ENCODE data around the gene OR8G1.
"Not testable (repeated sequence)": the region's sequence is repeated elsewhere in the genome, so short reads cannot be mapped to it uniquely, and the experiment has no call there.

OR8G1 gene, protein sequence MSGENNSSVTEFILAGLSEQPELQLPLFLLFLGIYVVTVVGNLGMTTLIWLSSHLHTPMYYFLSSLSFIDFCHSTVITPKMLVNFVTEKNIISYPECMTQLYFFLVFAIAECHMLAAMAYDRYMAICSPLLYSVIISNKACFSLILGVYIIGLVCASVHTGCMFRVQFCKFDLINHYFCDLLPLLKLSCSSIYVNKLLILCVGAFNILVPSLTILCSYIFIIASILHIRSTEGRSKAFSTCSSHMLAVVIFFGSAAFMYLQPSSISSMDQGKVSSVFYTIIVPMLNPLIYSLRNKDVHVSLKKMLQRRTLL

GRCh38 chr11:124240621-124241397 lies at the start of gene OR8G1:
Gene OR8G1 (plus strand): TSS chr11:124241095. CDS start chr11:124249676, 8,581 bp downstream.
- no peak for DNase-seq

DNA sequence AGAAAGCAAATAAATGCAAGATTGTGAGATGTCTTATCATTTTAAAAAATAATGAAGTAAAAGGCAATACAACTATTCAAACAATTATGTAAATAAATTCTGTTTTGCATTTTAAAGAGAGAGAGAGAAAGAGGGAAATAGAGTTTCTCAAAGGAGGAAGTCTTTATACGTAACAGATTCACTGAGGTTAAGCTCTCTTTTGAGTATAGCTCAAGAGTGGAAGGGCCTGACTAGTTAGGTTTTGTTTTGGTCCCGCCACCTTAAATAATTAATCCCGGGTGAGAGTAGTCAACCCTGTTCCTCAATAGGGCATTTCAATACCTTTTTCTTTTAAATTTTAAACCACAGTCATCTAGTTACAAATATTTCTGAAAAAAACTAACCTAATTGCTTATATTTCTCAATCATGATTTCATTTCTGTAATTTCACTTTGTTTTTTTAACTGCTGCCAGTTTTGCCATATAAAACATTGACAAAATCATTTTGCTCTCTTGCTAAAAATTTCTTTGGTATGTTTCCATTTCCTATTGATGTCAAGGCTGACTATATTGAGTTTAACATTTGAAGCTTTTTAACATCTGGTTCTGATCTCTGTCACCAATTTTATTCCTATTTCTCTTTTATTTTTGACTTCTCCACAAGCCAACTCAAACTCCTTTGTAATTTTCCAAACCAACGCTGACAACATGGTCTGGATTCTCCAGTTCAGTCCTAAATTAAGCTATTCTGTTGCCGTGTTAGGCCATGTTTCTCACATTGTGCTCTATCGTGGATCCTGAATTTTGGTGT lies 47.5 kb upstream of the OR8G1 start:
- DNase-seq: no peak

DNA sequence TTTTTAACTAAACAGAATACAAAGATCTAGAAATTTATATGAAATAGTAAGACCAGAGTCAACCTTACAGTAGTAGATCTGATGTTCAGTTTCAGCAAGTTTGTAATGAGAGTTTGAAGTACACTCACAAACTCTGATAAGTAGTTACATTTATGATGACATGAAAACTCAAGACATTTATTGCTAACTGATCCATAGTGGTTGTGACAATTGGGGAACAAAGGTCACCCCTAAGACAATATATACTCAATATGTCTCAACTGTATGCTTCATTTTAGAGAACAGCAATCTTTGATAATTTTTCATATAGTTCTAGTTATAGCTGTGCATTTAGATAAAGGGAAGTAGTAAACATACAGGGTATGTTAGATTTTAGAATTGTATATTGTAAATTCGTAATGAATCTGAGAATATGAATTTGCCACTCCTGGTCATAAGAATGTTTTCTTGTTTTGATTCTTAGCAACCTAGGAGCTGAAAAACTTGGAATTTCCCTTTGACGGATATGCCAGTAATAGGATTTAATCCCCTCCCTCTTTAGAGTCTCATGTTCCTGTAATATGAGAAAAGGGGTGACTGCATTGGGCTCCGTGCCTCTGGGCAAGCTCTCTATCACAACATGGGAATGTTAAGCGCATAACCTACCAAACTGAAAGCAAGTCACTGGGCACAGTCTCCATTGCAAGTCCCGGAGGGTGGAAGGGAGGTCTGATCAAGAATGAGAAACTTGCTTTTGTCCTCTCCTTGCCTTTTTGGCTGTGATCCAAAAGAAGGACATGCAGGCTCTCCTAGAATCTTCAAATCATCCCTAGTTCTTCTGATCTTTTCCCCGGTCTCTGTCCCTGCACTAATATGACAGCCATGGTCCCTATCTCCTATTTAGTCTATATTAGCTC lies 46.4 kb upstream of the OR8G1 start:
- DNase-seq: no peak

DNA sequence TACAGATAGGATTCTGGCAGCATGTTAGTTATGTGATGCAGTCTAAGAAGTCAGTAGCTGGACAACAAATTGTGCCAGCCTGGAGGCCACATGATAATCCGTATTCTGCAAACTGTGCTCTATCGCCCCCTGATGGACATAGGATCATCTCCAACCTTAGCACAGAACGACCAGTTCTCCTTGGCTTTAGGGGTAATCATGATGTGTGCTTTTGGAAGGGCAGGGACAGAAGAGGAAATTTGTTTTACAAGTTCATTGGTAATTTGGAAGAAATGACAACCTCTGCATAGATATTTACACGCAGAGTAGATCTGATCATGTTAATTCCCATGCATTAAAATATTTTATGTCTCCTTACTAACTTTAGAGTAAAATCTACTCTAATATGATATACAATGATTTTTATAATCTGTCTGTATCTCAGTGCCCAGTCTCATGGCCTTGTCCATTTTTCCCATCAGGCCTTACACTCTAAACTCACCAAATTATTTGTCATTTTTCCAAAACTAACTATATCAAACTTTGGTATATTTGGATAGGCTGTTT lies 45.6 kb upstream of the OR8G1 start:
- no peak for DNase-seq

GRCh38 chr11:124197999-124198398 lies 42.9 kb upstream of the OR8G1 start:
- no peak for DNase-seq

- no peak for DNase-seq
Observed at GRCh38 chr11:124198897-124199296, 42.0 kb upstream of the OR8G1 start.

DNA sequence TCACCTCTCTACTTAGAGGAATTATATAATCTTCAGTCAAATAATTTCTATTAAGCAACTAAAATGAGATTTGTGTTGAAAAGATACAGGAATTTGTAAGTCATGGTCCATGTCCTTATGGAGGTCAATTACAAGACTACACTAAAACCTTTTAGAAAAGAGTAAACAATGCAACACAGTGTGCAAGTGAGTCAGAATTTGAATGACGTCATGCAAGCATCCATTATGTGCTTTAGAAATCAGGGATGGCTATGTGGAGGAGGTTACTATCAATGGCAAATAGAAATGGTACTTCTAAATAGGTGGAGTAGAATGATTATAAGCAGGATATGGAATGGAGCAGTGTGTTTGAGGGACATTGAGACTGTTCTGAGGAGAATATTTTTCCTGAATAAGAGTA lies 41.2 kb upstream of the OR8G1 start:
- no peak for DNase-seq

DNA sequence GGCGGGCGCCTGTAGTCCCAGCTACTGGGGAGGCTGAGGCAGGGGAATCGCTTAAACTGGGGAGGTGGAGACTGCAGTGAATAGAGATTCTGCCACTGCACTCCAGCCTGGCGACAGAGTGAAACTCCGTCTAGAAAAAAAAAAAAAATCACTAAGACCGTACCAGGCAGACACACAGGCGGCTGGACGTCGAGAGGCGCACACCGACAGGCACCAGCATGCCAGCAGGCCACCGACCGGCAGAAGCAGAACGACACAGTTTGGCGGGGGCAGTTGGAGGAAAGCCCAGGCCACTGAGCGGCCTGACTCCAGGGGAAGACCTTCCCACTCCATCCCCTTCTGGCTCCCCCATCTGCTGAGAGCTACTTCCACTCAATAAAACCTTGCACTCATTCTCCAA lies 40.2 kb upstream of the OR8G1 start:
- DNase-seq: no peak

DNA sequence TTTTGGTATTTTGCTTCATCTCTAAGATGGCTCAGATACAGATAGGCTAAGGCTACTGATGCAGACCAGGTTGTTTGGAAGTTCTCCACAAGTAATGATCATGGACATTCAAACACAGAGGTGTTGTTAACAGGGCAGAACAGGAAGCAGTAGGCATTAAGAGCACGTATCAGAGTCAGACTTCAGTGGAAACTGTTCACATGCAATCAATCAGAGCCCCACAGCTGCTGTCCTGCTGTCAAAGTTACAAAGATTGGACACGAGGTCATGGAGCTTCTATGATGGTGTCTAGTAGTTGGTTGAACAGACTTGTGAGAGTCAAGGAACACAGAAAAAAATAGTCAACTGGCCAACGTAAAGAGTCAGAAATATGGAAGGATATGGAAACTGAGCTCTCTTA lies 37.9 kb upstream of the OR8G1 start:
- DNase-seq: no peak

- DNase-seq: no peak
Observed at GRCh38 chr11:124204008-124204407, 36.9 kb upstream of the OR8G1 start.

GRCh38 chr11:124207102-124207792 lies 33.6 kb upstream of the OR8G1 start:
- no peak for DNase-seq

GRCh38 chr11:124209824-124210357 lies 31.0 kb upstream of the OR8G1 start:
- no peak for DNase-seq

GRCh38 chr11:124210421-124210820 lies 30.5 kb upstream of the OR8G1 start:
- DNase-seq: no peak

GRCh38 chr11:124211321-124211720 lies 29.6 kb upstream of the OR8G1 start:
- no peak for DNase-seq

GRCh38 chr11:124214027-124214426 lies 26.9 kb upstream of the OR8G1 start:
- no peak for DNase-seq

- DNase-seq: no peak
Observed at GRCh38 chr11:124219126-124219525, 21.8 kb upstream of the OR8G1 start.

DNA sequence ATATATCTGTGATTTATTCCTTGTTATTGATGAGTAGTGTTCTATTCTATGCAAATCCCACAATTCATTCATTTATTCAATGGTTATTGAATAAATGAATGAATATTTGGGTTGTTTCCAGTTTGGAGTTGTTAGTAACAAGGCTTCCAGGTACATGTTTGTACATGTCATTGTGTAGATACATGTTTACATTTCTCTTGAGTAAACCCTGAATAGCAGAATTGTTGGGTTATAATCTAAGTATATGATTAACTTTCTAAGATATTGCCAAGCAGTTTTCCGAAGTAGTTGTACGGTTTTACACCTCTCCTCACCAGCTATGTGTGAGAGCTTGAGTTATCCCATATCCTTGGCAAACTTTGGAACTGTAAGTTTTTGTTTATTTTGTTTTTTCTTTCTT lies 18.5 kb upstream of the OR8G1 start:
- no peak for DNase-seq

GRCh38 chr11:124224618-124225423 lies 16.1 kb upstream of the OR8G1 start:
- not testable (repeated sequence) for DNase-seq

DNA sequence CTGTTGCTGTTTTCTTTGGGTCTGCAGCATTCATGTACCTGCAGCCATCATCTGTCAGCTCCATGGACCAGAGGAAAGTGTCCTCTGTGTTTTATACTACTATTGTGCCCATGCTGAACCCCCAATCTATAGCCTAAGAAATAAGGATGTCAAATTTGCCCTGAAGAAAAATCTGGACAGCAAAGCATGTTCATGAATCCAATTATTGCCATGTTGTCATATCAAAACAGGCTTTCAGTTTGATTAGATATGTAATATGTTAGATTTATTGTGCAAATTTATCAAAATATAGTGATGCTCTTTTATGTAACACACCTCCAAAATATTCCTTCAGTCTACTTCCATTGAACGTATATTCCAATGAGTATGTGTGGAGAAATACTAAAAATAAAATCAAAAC lies 15.4 kb upstream of the OR8G1 start:
- DNase-seq: no peak

DNA sequence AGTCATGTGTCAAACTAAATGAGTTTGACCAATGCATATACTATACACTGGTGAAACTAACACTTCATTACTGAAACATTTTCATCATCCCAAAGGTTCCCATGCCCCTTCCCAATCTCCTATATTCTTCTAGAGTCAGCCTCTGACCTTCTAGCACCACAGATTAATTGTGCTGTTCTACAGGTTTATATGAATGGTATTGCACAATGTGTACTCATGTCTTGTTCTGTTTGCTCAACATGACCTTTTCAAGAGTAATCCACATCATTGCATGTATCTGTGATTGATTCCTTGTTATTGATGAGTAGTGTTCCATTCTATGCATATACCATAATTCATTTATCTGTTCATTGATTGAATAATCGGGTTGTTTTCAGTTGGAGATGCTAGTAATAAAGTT lies 7.5 kb upstream of the OR8G1 start:
- no peak for DNase-seq
